Activated CD4-positive, CD25-positive, alpha-beta regulatory T cell treated with anti-CD3 and anti-CD28 coated beads, Interleukin-2, amount 50 U/mL, for 24 hours (primary cell): Measurements from ENCODE around the gene UCKL1.
A peak's percentile ranks its signal among the peaks of the same experiment; 100 is the strongest.
"Not testable (repeated sequence)": the region's sequence is repeated elsewhere in the genome, so short reads cannot be mapped to it uniquely, and the experiment has no call there.

Source experiments
- ATAC-seq, 2 donors: fragments of 150-1000 bp; cut with Tn5 transposase; one replicate each; pipeline ENCODE4 v1.10.0; 2021; ENCODE audit warnings: mild to moderate bottlenecking in 1 of 2, moderate library complexity in 1 of 2

Gene UCKL1

DNA sequence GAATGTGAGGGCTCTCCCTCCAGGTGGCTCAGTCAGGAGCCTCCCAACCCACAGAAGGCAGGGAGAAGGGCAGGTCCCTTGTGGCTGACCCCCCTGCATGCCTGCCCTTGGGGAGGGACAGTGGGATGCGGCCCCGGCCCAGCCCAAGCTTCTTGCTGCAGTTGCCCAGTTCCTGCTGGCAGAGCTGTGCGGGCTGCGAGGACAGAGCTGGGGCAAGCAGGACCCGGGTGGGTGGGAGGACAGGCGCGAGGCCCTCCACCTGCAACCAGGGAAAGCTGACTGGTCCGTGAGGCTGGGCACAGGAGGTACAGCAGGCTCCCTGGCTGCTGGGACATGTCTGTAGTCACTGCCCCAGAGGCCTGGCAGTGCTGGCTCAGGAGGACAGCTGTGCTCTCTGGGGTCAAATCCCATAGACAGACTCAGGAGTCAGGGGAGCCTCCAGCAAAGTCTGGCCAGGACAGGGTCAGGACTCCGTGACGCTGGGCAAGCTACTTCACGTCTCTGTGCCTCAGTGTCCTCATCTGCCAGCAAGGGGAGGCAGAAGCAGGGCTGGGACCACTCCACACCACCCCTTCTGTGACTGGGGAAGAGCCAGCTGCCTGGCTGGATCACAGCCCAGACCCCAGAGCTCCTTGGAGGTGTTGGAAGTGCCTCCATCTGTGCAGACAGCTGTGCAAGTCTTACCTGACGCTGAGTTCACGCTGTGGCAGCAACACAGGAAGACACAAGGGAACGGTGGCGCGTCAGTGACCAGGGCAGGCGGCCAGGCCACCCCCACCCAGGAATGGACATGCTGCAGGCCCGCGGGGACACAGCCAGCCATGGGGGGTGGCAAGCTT lies 13.0 kb downstream of the UCKL1 start:
- no peak for ATAC-seq

DNA sequence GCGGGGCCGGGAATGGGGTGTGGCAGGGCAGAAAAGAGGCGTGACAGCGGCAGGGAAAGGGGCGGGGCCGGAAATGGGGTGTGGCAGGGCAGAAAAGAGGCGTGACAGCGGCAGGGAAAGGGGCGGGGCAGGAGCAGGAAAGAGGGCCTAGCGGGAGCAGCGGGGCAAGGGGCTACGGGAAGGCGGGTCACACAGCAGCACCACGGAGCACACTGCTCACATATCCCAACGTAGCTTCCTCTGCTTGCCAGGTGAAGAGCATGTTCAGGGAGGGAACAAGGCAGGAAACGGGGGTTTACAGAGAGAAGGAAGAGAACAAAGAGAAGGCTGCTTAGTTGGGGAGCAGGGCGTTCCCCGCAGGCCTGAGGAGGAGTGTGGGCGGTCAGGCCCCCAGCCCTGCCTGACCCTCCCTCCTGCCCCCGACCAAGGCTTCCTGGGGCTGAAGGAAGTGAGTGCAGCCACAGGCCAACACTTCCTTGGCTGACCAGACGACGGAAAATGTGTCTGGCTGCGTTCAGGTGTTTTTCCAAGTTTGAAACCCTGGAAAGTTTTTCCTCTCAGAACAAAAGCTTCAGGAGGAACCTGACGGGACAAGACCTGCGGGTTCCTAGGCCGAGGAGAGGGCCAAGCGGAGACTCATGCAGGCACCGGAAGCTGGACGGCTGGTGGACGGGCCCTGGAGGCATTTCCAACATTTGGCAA lies 13.8 kb downstream of the UCKL1 start:
- no peak for ATAC-seq

GRCh38 chr20:63941282-63942081 lies 14.7 kb downstream of the UCKL1 start:
- ATAC-seq, result peak; percentile 55 to 61

DNA sequence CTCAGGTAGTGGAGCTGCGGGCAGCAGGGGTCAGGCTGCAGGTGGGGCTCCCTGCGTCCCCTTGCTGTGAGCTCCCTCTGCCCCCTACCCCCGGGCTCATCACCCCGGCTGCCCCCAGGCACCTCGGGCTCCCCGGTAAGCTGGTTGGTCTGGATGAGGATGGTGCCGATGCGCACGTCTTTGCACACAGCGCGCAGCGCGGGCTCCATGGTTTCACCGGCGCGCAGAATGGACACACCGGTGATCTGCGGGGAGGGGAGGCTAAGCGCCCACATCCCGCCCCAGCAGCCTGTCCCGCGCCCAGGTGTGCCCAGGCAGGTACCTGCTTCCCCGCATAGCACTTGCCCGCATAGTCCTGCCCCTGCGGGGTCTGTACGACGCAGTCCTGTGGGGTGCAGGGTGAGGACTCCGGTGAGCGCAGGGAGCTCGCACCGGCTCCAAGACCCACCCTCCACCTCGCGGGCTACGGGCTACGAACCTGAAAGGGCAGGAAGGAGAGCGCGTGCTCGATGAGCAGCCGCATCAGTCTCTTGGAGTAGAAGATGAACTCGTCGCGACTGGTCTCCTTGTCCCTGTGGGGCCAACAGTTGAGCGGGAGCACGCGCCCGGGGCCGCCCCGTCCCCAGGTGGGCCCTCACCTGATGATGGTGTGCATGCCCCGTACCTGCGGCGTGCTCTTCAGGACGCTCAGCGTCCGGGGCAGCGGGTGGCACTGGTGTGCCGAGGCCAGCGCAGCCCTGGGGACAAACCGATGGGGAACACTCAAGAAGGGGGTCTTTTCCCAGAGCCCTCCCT lies 15.5 kb downstream of the UCKL1 start:
- ATAC-seq, result no peak

DNA sequence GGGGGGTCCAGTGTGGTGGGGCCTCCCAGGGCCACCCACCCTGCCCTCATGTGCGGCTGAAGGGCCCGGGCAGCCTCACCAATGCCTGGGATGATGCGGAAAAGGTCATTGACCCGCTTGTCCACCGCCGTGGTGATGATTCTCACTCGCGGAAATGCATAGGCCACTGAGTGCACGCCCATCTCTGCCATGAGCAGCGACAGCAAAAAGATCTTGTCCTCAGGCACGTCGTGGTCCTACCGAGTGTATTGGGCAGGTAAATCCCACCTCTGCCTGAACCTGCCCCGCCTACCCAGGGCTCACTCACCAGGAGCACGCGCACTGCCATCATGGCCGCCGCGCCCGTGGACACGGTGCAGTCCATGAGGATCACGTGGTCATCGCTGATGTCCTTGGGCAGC lies 16.1 kb downstream of the UCKL1 start:
- ATAC-seq, result no peak

DNA sequence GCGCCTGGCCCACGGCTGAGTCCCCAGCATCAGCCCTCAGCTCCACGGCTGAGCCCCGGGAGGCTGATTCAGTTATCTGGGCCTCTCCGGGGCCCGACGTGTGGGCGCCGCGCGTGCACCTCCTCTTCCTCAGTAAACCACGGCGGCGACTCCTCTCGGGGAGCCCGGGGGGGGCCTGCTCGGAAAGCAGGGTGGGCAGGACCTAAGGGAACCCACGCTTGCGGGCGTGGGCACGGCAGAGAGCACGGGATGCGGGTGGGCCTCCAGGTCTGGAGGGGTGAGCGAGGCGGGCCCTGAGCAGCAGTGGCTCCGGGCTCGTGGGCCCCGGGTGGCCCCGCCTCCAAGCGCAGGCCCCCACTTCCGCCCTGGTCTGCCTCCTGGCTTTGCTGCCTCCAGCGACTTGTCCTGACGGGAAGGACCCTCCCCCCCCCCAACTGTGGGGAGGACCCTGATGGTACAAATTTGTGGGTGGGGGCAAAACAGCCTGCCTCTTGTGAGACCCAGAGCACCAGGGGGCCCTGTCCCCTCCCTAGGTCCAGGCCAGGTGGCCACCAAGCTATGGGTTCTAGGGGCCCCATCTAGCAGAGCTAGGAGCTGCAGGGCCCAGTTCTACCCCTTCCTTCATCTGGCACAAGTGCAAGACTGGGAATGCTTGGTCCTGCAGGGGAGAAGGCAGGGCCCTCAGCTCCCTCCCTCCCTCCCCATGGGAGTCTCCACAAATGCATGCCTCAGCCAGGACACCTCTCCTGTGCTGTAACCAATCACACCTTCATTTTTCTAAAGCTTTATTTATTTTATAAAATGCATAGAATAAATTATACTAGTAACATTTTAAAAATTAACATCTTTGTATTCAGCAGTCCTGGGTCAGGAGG lies 16.9 kb downstream of the UCKL1 start:
- ATAC-seq, result no peak

GRCh38 chr20:63937596-63937995 lies 18.6 kb downstream of the UCKL1 start:
- ATAC-seq, result no peak

DNA sequence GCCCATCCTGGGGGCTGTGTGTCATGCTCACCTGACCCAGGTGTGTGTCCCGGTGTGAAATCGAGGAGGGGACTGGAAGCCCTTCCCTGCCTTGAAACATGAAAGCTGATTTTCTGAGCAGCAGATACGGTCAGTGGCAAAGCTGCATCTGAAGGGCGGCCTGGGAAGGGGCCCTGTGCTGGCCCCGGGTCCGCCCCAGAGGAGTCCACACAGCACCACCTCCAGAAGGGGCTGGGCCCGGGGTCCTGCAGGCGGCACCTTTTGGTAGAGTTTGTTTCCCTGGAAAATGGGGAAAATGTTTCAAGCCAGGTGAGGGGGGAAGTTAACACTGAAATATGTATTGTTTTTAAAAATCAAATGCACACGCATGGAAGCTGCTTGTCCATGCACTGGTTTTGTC lies 20.8 kb downstream of the UCKL1 start:
- no peak for ATAC-seq

GRCh38 chr20:63934271-63935068 lies 21.7 kb downstream of the UCKL1 start:
- no peak for ATAC-seq

- no peak for ATAC-seq
Observed at GRCh38 chr20:63933646-63934045, 22.6 kb downstream of the UCKL1 start.

DNA sequence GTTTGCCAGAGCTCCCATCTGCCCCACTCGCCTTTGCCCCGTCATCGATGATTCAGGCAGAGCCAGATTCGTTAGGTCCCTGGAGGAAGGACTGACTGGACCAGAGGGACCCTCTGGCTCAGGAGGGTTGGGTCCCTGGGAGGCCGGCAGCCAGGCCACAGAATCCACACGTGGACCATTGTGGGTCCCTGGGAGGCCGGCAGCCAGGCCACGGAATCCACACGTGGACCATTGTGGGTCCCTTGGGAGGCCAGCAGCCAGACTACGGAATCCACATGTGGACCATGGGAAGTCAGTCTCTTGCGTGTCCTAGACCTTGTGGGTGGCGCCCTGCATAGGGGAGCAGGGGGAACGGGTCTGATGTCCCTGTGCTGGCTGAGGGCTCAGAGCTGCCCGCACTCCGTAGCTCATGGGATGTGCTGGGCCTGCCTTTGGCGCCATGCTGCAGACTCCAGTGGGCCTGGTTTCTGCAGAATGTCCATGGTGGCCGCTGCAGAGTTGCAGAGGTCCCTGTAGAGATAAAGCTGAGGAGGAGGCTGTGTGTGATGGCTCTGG lies 23.5 kb downstream of the UCKL1 start:
- ATAC-seq, result no peak

DNA sequence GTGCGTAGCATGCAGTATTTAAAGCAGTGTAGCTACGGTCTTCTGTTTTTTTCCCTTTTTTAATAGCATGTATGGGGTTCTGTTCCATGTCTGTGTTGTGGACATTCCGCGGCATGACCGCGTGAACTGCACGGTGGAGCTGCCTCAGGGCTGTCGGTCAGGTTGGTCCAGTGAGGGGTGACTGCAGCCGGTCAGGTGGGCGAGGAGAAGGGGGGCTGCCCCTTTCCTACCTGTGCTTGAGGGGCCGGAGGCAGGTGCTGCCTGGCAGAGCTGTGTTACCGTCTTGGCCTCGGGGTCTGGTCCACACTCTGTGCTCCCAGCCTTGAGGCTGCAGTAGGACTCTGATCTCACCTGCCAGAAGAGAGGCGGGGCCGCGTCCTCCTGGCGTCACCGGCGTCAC lies 24.5 kb downstream of the UCKL1 start:
- no peak for ATAC-seq

DNA sequence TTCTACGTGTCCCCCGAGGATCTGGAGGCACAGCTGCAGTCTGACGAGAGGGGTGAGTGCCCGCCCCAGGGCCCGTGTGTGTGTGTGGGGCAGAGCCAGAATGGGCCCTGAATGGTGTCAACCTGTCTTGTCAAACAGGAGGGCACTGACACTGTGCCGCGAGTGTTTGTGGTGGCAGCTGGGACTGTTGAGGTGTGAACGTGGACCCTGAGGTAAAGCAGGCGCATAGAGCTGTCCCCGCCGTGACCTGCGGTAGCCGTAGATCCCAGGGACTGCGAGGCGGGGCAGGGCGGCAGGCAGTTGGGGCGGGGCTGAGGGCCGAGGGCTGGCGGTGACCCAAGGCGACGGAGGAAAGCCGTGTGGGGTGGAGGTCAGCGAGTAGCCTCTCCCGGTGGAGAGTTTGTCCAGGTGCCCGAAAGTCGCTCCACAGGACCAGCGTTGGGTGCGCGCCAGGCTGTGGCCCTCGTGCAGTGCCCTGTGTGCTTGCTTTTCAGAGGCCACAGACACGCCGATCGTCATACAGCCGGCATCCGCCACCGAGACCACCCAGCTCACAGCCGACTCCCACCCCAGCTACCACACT lies 25.2 kb downstream of the UCKL1 start:
- no peak for ATAC-seq

GRCh38 chr20:63929473-63929883 lies 26.7 kb downstream of the UCKL1 start:
- ATAC-seq, result not testable (repeated sequence)

DNA sequence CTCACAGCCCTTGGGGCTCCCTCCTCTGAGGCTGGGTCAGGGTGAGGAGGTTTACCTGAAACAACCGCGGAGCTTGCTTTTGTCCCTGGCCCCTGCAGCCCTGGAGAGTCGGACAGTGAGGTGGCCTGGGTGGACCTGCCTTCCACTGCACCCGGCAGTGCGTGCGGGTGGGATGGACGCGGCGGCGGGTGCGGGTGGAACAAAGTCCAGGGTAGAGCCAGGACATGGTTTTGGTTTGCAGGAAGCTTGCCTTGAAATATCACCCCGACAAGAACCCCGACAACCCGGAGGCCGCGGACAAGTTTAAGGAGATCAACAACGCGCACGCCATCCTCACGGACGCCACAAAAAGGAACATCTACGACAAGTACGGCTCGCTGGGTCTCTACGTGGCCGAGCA lies 27.1 kb downstream of the UCKL1 start:
- no peak for ATAC-seq

GRCh38 chr20:63926298-63926697 lies 29.9 kb downstream of the UCKL1 start:
- ATAC-seq, result no peak

DNA sequence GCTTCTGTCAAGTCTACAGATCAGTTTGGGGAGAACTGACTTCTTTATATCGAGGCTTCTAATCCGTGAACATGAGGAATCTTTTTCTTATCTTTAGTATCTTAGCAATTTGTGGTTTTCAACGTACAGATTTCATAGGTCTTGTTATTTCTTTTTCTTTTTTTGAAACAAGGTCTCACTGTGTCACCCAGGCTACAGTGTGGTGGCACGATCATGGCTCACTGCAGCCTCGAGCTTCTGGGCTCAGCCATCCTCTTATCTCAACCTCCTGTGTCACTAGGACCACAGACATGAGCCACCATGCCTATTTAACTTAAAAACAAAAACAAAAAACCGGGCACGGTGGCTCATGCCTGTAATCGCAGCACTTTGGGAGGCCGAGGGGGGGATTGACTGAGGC lies 32.0 kb downstream of the UCKL1 start:
- ATAC-seq, result no peak

DNA sequence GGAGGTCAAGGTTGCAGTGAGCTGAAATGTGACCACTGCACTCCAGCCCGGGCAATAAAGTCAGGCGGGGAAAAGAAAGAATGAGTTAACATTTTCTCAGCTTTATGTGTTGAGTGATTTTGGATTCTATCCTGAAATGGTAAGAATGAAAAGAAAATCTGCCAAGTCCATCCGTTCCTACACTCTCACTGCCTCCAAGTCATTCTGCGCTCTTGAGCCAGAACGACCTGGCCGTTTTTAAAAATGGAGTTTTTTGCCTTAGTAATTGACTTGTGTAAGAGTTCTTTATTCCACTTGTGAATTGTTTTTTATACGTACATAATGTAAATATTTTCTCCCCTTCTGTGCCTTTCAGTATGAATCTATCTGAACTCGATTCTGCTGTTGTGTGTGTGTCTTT lies 32.6 kb downstream of the UCKL1 start:
- ATAC-seq, result no peak

DNA sequence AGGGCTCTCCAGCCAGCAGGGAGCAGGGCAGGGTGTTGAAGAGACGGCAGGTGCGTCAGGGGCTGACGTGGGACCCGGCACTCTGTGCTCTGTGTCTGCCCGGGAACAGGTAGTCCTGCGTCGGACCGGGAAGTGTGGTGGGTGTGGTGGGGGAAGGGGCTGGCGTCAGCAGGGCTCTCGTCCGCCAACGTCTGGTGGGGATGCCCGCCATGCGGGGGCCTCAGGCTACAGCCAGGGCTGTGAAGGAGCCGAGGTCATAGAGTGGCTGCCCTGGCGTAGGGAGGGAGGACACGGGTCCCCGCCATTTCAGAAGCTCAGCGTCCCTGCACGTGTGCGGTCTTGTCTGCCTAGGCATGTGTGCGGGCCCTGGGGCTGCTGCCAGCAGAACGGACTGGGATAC lies 36.0 kb downstream of the UCKL1 start:
- no peak for ATAC-seq

DNA sequence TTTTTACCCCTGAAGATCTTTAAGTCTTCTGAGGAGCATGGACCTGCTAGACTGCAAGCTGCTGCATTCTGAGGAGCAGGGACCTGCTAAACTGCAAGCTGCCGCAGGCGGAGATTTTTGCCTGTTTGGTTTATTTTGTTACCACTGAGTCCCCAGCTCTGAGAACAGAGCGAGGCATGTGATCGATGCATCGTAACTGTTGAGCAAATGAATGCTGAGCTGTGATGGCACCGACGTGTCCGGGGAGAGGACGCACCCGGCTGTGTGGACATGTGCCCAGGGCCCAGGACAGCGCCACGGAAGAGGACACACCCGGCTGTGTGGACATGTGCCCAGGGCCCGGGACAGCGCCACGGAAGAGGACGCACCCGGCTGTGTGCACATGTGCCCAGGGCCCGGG lies 37.1 kb downstream of the UCKL1 start:
- no peak for ATAC-seq
